ENCODE data around the gene FKBP15. TPM values are rescaled to one million over a fixed set of nuclear protein-coding genes. Genes with fewer than 3 reads are reported as not detected.
"Not testable (repeated sequence)": the region's sequence is repeated elsewhere in the genome, so short reads cannot be mapped to it uniquely, and the experiment has no call there.

Gene FKBP15
- total RNA-seq, 1 donor from 2014 or later, result 27.6 TPM

DNA sequence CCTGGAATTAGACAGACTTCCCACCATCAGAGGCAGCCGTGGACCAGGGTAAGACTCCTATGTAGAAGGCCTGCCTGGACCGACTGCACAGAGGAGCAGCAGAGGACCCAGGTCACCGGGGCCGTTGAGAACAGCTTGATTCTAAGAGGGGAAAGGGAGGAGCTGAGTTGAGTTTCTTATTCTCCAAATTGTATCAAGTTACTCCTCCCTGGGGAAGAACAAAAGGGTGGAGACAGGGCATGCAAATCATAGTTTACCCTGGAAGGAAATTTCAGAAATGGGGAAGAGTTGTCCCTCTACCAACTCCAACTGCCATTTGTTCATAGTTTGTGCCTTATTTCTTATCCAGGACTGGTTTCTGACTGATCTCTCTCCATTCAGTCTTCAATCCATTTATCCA is 91.2 kb downstream of the FKBP15 start:
- H3K36me3 Mint-ChIP-seq (ENCODE audit: low read depth), result no peaks in the 10 kb centered on the region
- DNase-seq (ENCODE audit: low spot score), result no peak
- no peak overlapping the region for H3K4me3 Mint-ChIP-seq (ENCODE audit: unreplicated experiment)
- peaks cover 11% of the 10 kb centered on the region for H3K27me3 Mint-ChIP-seq (ENCODE audit: low read depth)
- peaks cover 3% of the 10 kb centered on the region for H3K9me3 Mint-ChIP-seq (ENCODE audit: low read depth)
- no peak overlapping the region for H3K27ac Mint-ChIP-seq (ENCODE audit: unreplicated experiment)
- no peak for TF ChIP-seq CTCF (IDR thresholded peaks at IDR 0.05)
- H3K4me1 Mint-ChIP-seq (ENCODE audit: low read depth), result no peaks in the 10 kb centered on the region

- no peak for TF ChIP-seq CTCF (IDR thresholded peaks at IDR 0.05)
- peaks cover 11% of the 10 kb centered on the region for H3K27me3 Mint-ChIP-seq (ENCODE audit: low read depth)
These were observed 91.6 kb downstream of the FKBP15 start for GRCh38 chr9:113129466-113129865.

DNA sequence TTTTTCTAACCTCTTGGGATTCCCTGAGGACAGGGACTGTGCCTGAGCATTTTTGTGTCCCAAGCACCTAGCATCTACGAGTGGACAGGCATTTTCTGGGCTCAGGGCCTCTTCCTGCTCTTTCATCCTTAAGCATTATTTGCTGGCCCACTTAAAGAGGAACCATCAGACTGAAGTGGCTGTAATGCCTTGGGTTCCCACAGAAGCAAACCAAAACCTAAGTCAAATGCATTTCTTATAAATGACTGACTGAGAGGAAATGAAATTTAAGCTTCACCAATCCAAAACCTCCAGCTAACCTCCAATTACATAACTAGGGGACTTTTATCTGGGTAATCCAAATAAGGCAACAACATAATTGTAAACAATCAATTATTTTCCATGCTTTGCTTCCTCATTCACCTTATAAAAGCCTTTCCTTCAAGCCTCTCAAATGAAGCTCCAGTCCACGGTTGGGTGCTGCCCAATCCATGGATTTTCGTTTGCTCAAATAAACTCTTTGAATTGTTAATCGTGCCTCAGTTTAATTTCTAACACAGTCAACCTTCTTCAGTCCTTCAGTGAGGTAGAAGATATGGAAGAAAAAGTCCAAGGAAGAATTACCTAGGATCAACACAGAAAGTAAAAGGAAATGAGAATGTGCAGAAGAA is 95.6 kb downstream of the FKBP15 start:
- H3K27ac Mint-ChIP-seq (ENCODE audit: unreplicated experiment), result no peak overlapping the region
- peaks cover 7% of the 10 kb centered on the region for H3K27me3 Mint-ChIP-seq (ENCODE audit: low read depth)
- no peaks in the 10 kb centered on the region for H3K4me1 Mint-ChIP-seq (ENCODE audit: low read depth)
- no peak for DNase-seq (ENCODE audit: low spot score)
- peaks cover 3% of the 10 kb centered on the region for H3K9me3 Mint-ChIP-seq (ENCODE audit: low read depth)
- TF ChIP-seq CTCF (IDR thresholded peaks at IDR 0.05), result no peak
- no peak overlapping the region for H3K4me3 Mint-ChIP-seq (ENCODE audit: unreplicated experiment)
- H3K36me3 Mint-ChIP-seq (ENCODE audit: low read depth), result no peaks in the 10 kb centered on the region

More at GRCh38 chr9:113129466-113129865, 91.6 kb downstream of the FKBP15 start:
- no peak for DNase-seq (ENCODE audit: low spot score)
- Mint-ChIP-seq H3K27ac (ENCODE audit: unreplicated experiment) (no peak overlapping the region), H3K36me3 (ENCODE audit: low read depth) (no peaks in the 10 kb centered on the region), H3K9me3 (ENCODE audit: low read depth) (peaks cover 3% of the 10 kb centered on the region), H3K4me1 (ENCODE audit: low read depth) (no peaks in the 10 kb centered on the region), H3K4me3 (ENCODE audit: unreplicated experiment) (no peak overlapping the region)

GRCh38 chr9:113118829-113119228 is 102.2 kb downstream of the FKBP15 start:
- H3K27ac Mint-ChIP-seq (ENCODE audit: unreplicated experiment); H3K36me3 Mint-ChIP-seq (ENCODE audit: low read depth); H3K4me3 Mint-ChIP-seq (ENCODE audit: unreplicated experiment); H3K9me3 Mint-ChIP-seq (ENCODE audit: low read depth); H3K27me3 Mint-ChIP-seq (ENCODE audit: low read depth); DNase-seq (ENCODE audit: low spot score); H3K4me1 Mint-ChIP-seq (ENCODE audit: low read depth): not testable (repeated sequence)

Other genes with a start within 250 kb of the FKBP15 start
- gene ZNF883, start 209.1 kb downstream of the FKBP15 start, total RNA-seq, result 3.3 to 5.8 TPM (median 4.5 TPM) in 3 replicates
- gene ZFP37, start 164.6 kb downstream of the FKBP15 start, total RNA-seq, result 3.3 to 4.3 TPM (median 3.6 TPM) in 3 replicates
- gene SLC31A2, start 70.3 kb downstream of the FKBP15 start, total RNA-seq, result 4.2 to 6.1 TPM (median 5.8 TPM) in 3 replicates
- gene SLC31A1, start 267 bp upstream of the FKBP15 start, total RNA-seq, result 30.9 to 39.6 TPM (median 38.6 TPM) in 3 replicates
- 18.8 to 25.4 TPM (median 20.1 TPM) in 3 replicates for gene CDC26, start 54.3 kb upstream of the FKBP15 start, total RNA-seq
- gene PRPF4, start 54.4 kb upstream of the FKBP15 start, total RNA-seq, result 18.2 to 23.7 TPM (median 20.8 TPM) in 3 replicates
- not detected in 3 replicates for gene RNF183, start 82.1 kb upstream of the FKBP15 start, total RNA-seq
- 1.7 to 2.4 TPM (median 1.8 TPM) in 3 replicates for gene WDR31, start 119.0 kb upstream of the FKBP15 start, total RNA-seq
- gene BSPRY, start 128.3 kb upstream of the FKBP15 start, total RNA-seq, result not detected in 3 replicates
- 9.1 to 10.7 TPM (median 10.2 TPM) in 3 replicates for gene HDHD3, start 155.7 kb upstream of the FKBP15 start, total RNA-seq
- 21.8 to 33.0 TPM (median 22.6 TPM) in 3 replicates for gene ALAD, start 180.0 kb upstream of the FKBP15 start, total RNA-seq
- 28.4 to 41.7 TPM (median 29.5 TPM) in 3 replicates for gene POLE3, start 189.4 kb upstream of the FKBP15 start, total RNA-seq
- gene C9orf43, start 189.5 kb upstream of the FKBP15 start, total RNA-seq, result 0.19 to 0.37 TPM in 2 of 3 replicates, not detected in the other
- 33.8 to 58.2 TPM (median 55.2 TPM) in 3 replicates for gene RGS3, start 242.4 kb upstream of the FKBP15 start, total RNA-seq